K562 (cell line): ENCODE measurements around the gene WNT11. TPM values are rescaled to one million over a fixed set of nuclear protein-coding genes. Genes with fewer than 3 reads are reported as not detected.
A peak's percentile ranks its signal among the peaks of the same experiment; 100 is the strongest.

Source experiments
- ATAC-seq: fragments of 200-7000 bp; cut with Tn5 transposase; 3 replicates; pipeline ENCODE4 v1.9.1; 2020; ENCODE audit warnings: moderate library complexity
- BruUV-seq: library from RNA; stranded (reverse); fragments of 400-500 nt; replicated peaks from 2 replicates; lab custom pipeline; 2021; lab: Mats Ljungman, UMichigan
- CTCF ChIA-PET: fragments of 300-600 bp; formaldehyde crosslinking; extraction: SDS; loops from one replicate; lab custom pipeline; 2021; ENCODE audit warnings: low intra/inter-chr PET ratio; lab: Yijun Ruan, JAX
- POLR2A ChIA-PET: fragments of 300-600, 350-650 bp; sonication (Branson Sonifier 250); formaldehyde crosslinking; extraction: SDS; loops from one replicate; lab custom pipeline; 2021; ENCODE audit warnings: antibody characterized with exemption, inconsistent platforms; lab: Yijun Ruan, JAX
- DNase-seq, 4 experiments: peaks; one replicate each; pipeline versions ENCODE4 v3.0.0 to v3.0.0-alpha.2; 2011 to 2018; ENCODE audit warnings: low spot score in 3 of 4, mixed read lengths in 3 of 4; ENCODE audit errors: extremely low read depth in 1 of 4
- FAIRE-seq: peaks from 2 replicates; lab custom pipeline; 2011; peaks lifted over from hg19 to GRCh38; lab: Jason Lieb, UNC
- H2AFZ ChIP-seq: 2 replicates; pipeline ENCODE4 v1.6.0; 2011; ENCODE audit warnings: low read depth, low read length, control low read depth, inconsistent platforms
- H3K27ac ChIP-seq: fragments of 200-600 bp; 3 replicates; pipeline ENCODE4 v1.8.0; 2011; ENCODE audit warnings: low read depth, mild to moderate bottlenecking, control low read depth, inconsistent platforms, low read length, moderate library complexity, mixed read lengths; ENCODE audit errors: extremely low read depth
- H3K27me3 ChIP-seq, 2 experiments: fragments of 300-600 bp in 1 of 2; 2 replicates in 1 of 2; 3 replicates in 1 of 2; pipeline versions ENCODE4 v1.6.0 to v1.8.0; 2011; ENCODE audit warnings: inconsistent platforms in 2 of 2, low read length in 2 of 2, mild to moderate bottlenecking in 1 of 2, mixed read lengths in 1 of 2, moderate library complexity in 1 of 2; ENCODE audit not compliant: control insufficient read depth in 2 of 2, insufficient read depth in 2 of 2
- H3K36me3 ChIP-seq: fragments of 300-600 bp; 3 replicates; pipeline ENCODE4 v1.8.0; 2011; ENCODE audit warnings: mild to moderate bottlenecking, low read length, inconsistent platforms; ENCODE audit not compliant: control insufficient read depth, insufficient read depth
- H3K4me1 ChIP-seq, 2 experiments: fragments of 200-600 bp in 1 of 2; replicated peaks in 1 of 2; 2 replicates in 1 of 2; 3 replicates in 1 of 2; pipeline versions ENCODE4 v1.5.1 to v1.8.0; 2011; ENCODE audit warnings: inconsistent platforms in 2 of 2, low read length in 2 of 2, mild to moderate bottlenecking in 1 of 2, mixed read lengths in 1 of 2, moderate library complexity in 1 of 2; ENCODE audit not compliant: control insufficient read depth in 2 of 2, insufficient read depth in 2 of 2
- H3K4me2 ChIP-seq: 2 replicates; pipeline ENCODE4 v1.6.1; 2011; ENCODE audit warnings: low read length, control low read depth, inconsistent platforms, mixed read lengths; ENCODE audit not compliant: insufficient read depth
- H3K4me3 ChIP-seq: fragments of 200-600 bp; sonication (generic), shearing (Covaris generic); 2 replicates; pipeline ENCODE4 v1.5.1; 2016; ENCODE audit warnings: control low read depth, inconsistent platforms
- H3K79me2 ChIP-seq: fragments of 200-600 bp; 3 replicates; pipeline ENCODE4 v1.8.0; 2011; ENCODE audit warnings: low read length, inconsistent platforms; ENCODE audit not compliant: control insufficient read depth, insufficient read depth
- H3K9ac ChIP-seq, 2 experiments: 2 replicates each; pipeline versions ENCODE4 v1.6.0 to v1.6.1; 2011; ENCODE audit warnings: low read depth in 2 of 2, low read length in 2 of 2, control low read depth in 1 of 2, inconsistent platforms in 1 of 2, mild to moderate bottlenecking in 1 of 2, mixed read lengths in 1 of 2; ENCODE audit not compliant: insufficient read depth in 1 of 2
- H3K9me1 ChIP-seq: one replicate; pipeline ENCODE4 v1.6.0; 2011; ENCODE audit warnings: inconsistent platforms, mild to moderate bottlenecking, low read length, moderate library complexity; ENCODE audit not compliant: control insufficient read depth, insufficient read depth
- H3K9me3 ChIP-seq: replicated peaks from 2 replicates; pipeline ENCODE4 v1.5.1; 2011; ENCODE audit warnings: low read depth, low read length, inconsistent platforms; ENCODE audit not compliant: control insufficient read depth, insufficient read depth
- H4K20me1 ChIP-seq: replicated peaks from 2 replicates; pipeline ENCODE4 v1.6.1; 2011; ENCODE audit warnings: low read length, inconsistent platforms, mixed read lengths; ENCODE audit not compliant: control insufficient read depth, insufficient read depth
- ATF7 ChIP-seq: fragments of 450-650 bp; IDR thresholded peaks from 2 replicates; pipeline ENCODE4 v1.7.1; 2014; ENCODE audit warnings: mild to moderate bottlenecking, moderate library complexity
- CBX3 ChIP-seq, 2 experiments: IDR thresholded peaks; 1 replicate in 1 of 2; 2 replicates in 1 of 2; pipeline ENCODE4 v1.6.1; 2012; ENCODE audit warnings: inconsistent platforms in 2 of 2, low read length in 2 of 2, borderline replicate concordance in 1 of 2, control low read depth in 1 of 2
- CBX5 ChIP-seq: IDR thresholded peaks from 2 replicates; pipeline ENCODE4 v1.6.1; 2014; ENCODE audit warnings: low read depth, borderline replicate concordance
- CHCHD3 ChIP-seq: fragments of 250-450 bp; sonication (Bioruptor Pico); IDR thresholded peaks from 2 replicates; pipeline ENCODE4 v2.1.2; 2022; ENCODE audit warnings: mild to moderate bottlenecking
- FOXO4 ChIP-seq: fragments of 450-650 bp; formaldehyde crosslinking; IDR thresholded peaks from 2 replicates; pipeline ENCODE4 v1.4.0; 2020; ENCODE audit warnings: mild to moderate bottlenecking, moderate library complexity
- HES1 ChIP-seq: fragments of 450-650 bp; IDR thresholded peaks from 2 replicates; pipeline ENCODE4 v1.6.1; 2016; ENCODE audit warnings: low read depth, mild to moderate bottlenecking, moderate library complexity
- JUN ChIP-seq, 2 experiments: sonication (generic) in 1 of 2; formaldehyde crosslinking in 1 of 2; IDR thresholded peaks; 2 replicates each; pipeline versions ENCODE4 v1.6.1 to v1.8.0; 2012 to 2022; ENCODE audit warnings: borderline replicate concordance in 2 of 2, mild to moderate bottlenecking in 2 of 2, improper control_type of control experiment in 1 of 2, low read depth in 1 of 2, low read length in 1 of 2, missing genetic modification reagents in 1 of 2
- JUND ChIP-seq, 2 experiments: IDR thresholded peaks; 2 replicates in 1 of 2; 3 replicates in 1 of 2; pipeline ENCODE4 v1.6.1; 2011; ENCODE audit warnings: borderline replicate concordance in 2 of 2, low read depth in 2 of 2, low read length in 2 of 2, improper control_type of control experiment in 1 of 2, missing biosample characterization in 1 of 2, missing genetic modification characterization in 1 of 2, missing genetic modification reagents in 1 of 2
- POLR2H ChIP-seq: IDR thresholded peaks from 2 replicates; pipeline ENCODE4 v1.6.1; 2016; ENCODE audit warnings: missing genetic modification characterization, low read depth, mild to moderate bottlenecking, control low read depth, missing compliant biosample characterization, moderate library complexity
- RFX5 ChIP-seq: IDR thresholded peaks from 2 replicates; pipeline ENCODE4 v1.6.1; 2011; ENCODE audit warnings: low read depth, mild to moderate bottlenecking, improper control_type of control experiment, low read length
- SPI1 ChIP-seq: IDR thresholded peaks from 2 replicates; pipeline ENCODE4 v1.6.1; 2011; ENCODE audit warnings: low read depth, low read length, control low read depth, borderline replicate concordance
- STAG1 ChIP-seq: sonication (generic); formaldehyde crosslinking; IDR thresholded peaks from 2 replicates; pipeline ENCODE4 v1.5.0; 2020; ENCODE audit warnings: missing genetic modification reagents, borderline replicate concordance
- TRIM24 ChIP-seq, 2 experiments: fragments of 450-650 bp; IDR thresholded peaks; 2 replicates each; pipeline ENCODE4 v1.6.1; 2016
- TRIM28 ChIP-seq: fragments of 450-650 bp; IDR thresholded peaks from 2 replicates; pipeline ENCODE4 v1.6.1; 2017
- ZNF561 ChIP-seq: fragments of 450-650 bp; formaldehyde crosslinking; conservative IDR thresholded peaks from 2 replicates; pipeline ENCODE4 v1.4.0; 2020; ENCODE audit warnings: mild to moderate bottlenecking, moderate library complexity
- WGBS: fragments of 100-300 bp; shearing (Covaris generic); methylation state at CpG from one replicate; pipeline ENCODE4 v1.1.6; 2016; ENCODE audit warnings: low coverage, mixed read lengths; ENCODE audit not compliant: insufficient coverage; ENCODE audit errors: missing lambda C conversion rate; 5-methylcytosine and 5-hydroxymethylcytosine counted together
- in situ Hi-C: fragments of 300-500 bp; cut with MboI; formaldehyde crosslinking; loops from 4 replicates; pipeline ENCODE4 v1.15.0; 2018; ENCODE audit warnings: inconsistent platforms, mixed read lengths
- intact Hi-C: fragments of 100-400 bp; cut with micrococcal nuclease; formaldehyde crosslinking; loops from 2 replicates; pipeline ENCODE4 v1.14.2; 2022
- polyA plus RNA-seq, 8 experiments: library from polyadenylated mRNA; depleted of rRNA in 4 of 8; stranded (reverse) in 5 of 8; unstranded in 3 of 8; fragments of >200 nt; fragmentation: Nextera tagmentation in 2 of 8; fragmentation: Illumina TruSeq in 1 of 8; extraction: Ambion mirVana in 2 of 8; extraction: Trizol in 1 of 8; gene quantifications; 2 replicates each; pipeline versions ENCODE4 v1.2.1 to v1.2.3, GENCODE V29; 2011 to 2014; ENCODE audit warnings: inconsistent platforms in 1 of 8, missing spikeins in 1 of 8
- total RNA-seq, 7 experiments: library from RNA; depleted of rRNA in 6 of 7; stranded (reverse); fragments of >200 nt in 6 of 7; fragmentation: Illumina TruSeq in 2 of 7; extraction: Trizol in 2 of 7; gene quantifications; 2 replicates each; pipeline versions ENCODE4 v1.2.1 to v1.2.3, GENCODE V29; 2011 to 2021; ENCODE audit warnings: low replicate concordance in 1 of 7
- TF ChIP-seq, protein P1 (sequence below): fragments of 450-650 bp; IDR thresholded peaks from 2 replicates; pipeline ENCODE4 v1.6.1; 2018; ENCODE audit warnings: mild to moderate bottlenecking, low read depth; ENCODE audit not compliant: partially characterized antibody

Gene WNT11
- total and polyA plus RNA-seq, 9 of the 15 experiments (the other 6 are each of a cell fraction or from before 2014, with no cell fraction given), result 0.03 to 0.20 (median 0.09) TPM; not detected in 4

GRCh38 chr11:76251226-76251575 lies 44.9 kb upstream of the WNT11 start (continued):
- TF ChIP-seq ATF7 (no peak), JUN (IDR thresholded peaks at IDR 0.05; ENCODE audit: borderline replicate concordance, low read depth, low read length) (no peak), JUN (CRISPR knock-in tag; IDR thresholded peaks at IDR 0.05; ENCODE audit: borderline replicate concordance) (no peak), SPI1 (no peak), ZNF561 (CRISPR knock-in tag) (no peak), POLR2H (tag) (no peak)

GRCh38 chr11:76250520-76251225 lies 44.4 kb upstream of the WNT11 start:
- POLR2A ChIA-PET, result interaction anchor here (0.7 kb wide), 1 partner anchor 9 kb away, joined by 3 read pairs; no protein-coding TSS in a partner anchor
- Histone ChIP-seq H3K36me3 (no peaks in the 10 kb centered on the region), H3K4me1 (peaks cover 0 to 5% of the 10 kb centered on the region in 2 experiments; a peak in 1 of 5 replicates), H3K27ac (no peak overlapping the region), H2AFZ (no peak overlapping the region)
- CTCF ChIA-PET, result no interaction called here
- in situ Hi-C loops, result no loop called here
- no peak for FAIRE-seq
- TF ChIP-seq CBX5 (0 out of 2 replicates have a peak, but pooled peaks have one; percentile 68), TRIM28 (peak; percentile 82; the same call in 1 of the 2 replicates), HES1 (no peak), TRIM24 (IDR thresholded peaks at IDR 0.05) (0 out of 4 replicates have a peak, but pooled peaks of 1 of the 2 experiments have one; percentile 13), SPI1 (peak; percentile 87), CHCHD3 (CRISPR knock-in tag) (no peak), CBX3 (IDR thresholded peaks at IDR 0.05; ENCODE audit: borderline replicate concordance in 1 of 2, low read length in 2 of 2) (peak in 1 of 2 experiments; percentile 42; a peak in 1 of 3 replicates), RFX5 (no peak), STAG1 (no peak), FOXO4 (CRISPR knock-in tag) (no peak), JUND (IDR thresholded peaks at IDR 0.05; ENCODE audit: borderline replicate concordance, low read depth, low read length) (no peak), JUND (tag; IDR thresholded peaks at IDR 0.05; ENCODE audit: borderline replicate concordance, low read depth, low read length) (no peak)
- TF ChIP-seq, protein P1, sequence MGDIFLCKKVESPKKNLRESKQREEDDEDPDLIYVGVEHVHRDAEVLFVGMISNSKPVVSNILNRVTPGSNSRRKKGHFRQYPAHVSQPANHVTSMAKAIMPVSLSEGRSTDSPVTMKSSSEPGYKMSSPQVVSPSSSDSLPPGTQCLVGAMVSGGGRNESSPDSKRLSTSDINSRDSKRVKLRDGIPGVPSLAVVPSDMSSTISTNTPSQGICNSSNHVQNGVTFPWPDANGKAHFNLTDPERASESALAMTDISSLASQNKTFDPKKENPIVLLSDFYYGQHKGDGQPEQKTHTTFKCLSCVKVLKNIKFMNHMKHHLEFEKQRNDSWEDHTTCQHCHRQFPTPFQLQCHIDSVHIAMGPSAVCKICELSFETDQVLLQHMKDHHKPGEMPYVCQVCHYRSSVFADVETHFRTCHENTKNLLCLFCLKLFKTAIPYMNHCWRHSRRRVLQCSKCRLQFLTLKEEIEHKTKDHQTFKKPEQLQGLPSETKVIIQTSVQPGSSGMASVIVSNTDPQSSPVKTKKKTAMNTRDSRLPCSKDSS, result peak; percentile 79
- TF ChIP-seq, all 486 proteins: peak for 6
- ATAC-seq (peak; percentile 24; the same call in 1 of the 3 replicates), DNase-seq (no peak)
- no peaks in the 10 kb centered on the region for H4K20me1 ChIP-seq
- no peak overlapping the region for H3K9ac ChIP-seq
- H3K4me2 ChIP-seq, result no peak overlapping the region
- H3K27me3 ChIP-seq, result peaks cover 7 to 46% of the 10 kb centered on the region in 2 experiments; a peak in 4 of 5 replicates
- no peaks in the 10 kb centered on the region for H3K79me2 ChIP-seq
- intact Hi-C loops, result no loop called here
- WGBS, result 0% methylated on average over 5 of the region's 6 CpGs
- no TSS peak for BruUV-seq
- H3K9me3 ChIP-seq, result no peaks in the 10 kb centered on the region
- H3K4me3 ChIP-seq, result no peak overlapping the region
- H3K9me1 ChIP-seq, result no peaks in the 10 kb centered on the region
